Keratinocyte (primary cell): ENCODE measurements around the gene NMD3.

Experiments used
- EZH2 ChIP-seq: IDR thresholded peaks from one replicate; pipeline ENCODE4 v1.6.1; 2012; ENCODE audit warnings: inconsistent platforms, mild to moderate bottlenecking, low read length, moderate library complexity
- TF ChIP-seq, protein P1 (sequence below), 3 experiments: IDR thresholded peaks in 1 of 3; conservative IDR thresholded peaks in 1 of 3; optimal IDR thresholded peaks in 1 of 3; 2 replicates in 2 of 3; 3 replicates in 1 of 3; pipeline versions ENCODE3 to v1.5.1; 2011; ENCODE audit warnings: low read length in 3 of 3, mild to moderate bottlenecking in 3 of 3, moderate library complexity in 2 of 3, control low read depth in 1 of 3, inconsistent platforms in 1 of 3; ENCODE audit not compliant: insufficient read depth in 2 of 3; ENCODE audit errors: extremely low read depth in 1 of 3

- TF ChIP-seq, protein P1, sequence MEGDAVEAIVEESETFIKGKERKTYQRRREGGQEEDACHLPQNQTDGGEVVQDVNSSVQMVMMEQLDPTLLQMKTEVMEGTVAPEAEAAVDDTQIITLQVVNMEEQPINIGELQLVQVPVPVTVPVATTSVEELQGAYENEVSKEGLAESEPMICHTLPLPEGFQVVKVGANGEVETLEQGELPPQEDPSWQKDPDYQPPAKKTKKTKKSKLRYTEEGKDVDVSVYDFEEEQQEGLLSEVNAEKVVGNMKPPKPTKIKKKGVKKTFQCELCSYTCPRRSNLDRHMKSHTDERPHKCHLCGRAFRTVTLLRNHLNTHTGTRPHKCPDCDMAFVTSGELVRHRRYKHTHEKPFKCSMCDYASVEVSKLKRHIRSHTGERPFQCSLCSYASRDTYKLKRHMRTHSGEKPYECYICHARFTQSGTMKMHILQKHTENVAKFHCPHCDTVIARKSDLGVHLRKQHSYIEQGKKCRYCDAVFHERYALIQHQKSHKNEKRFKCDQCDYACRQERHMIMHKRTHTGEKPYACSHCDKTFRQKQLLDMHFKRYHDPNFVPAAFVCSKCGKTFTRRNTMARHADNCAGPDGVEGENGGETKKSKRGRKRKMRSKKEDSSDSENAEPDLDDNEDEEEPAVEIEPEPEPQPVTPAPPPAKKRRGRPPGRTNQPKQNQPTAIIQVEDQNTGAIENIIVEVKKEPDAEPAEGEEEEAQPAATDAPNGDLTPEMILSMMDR (optimal IDR thresholded peaks at IDR 0.05 in 1 of 3, IDR thresholded peaks at IDR 0.05 in 1 of 3, conservative IDR thresholded peaks at IDR 0.05 in 1 of 3; ENCODE audit: extremely low read depth in 1 of 3, insufficient read depth in 2 of 3, low read length in 3 of 3): no peak
- no peak for TF ChIP-seq EZH2
Observed at GRCh38 chr3:161296814-161297213, 75.7 kb downstream of the NMD3 start.
